SK-N-MC (cell line): ENCODE results near the gene ITGA7.

Source experiments
- FOXP2 ChIP-seq: optimal IDR thresholded peaks from 2 replicates; pipeline ENCODE3; 2011; ENCODE audit warnings: mild to moderate bottlenecking, moderate library complexity; ENCODE audit not compliant: insufficient read depth; ENCODE audit errors: extremely low read length, control extremely low read depth
- POLR2AphosphoS5 ChIP-seq: IDR thresholded peaks from 2 replicates; pipeline ENCODE4 v1.6.1; 2012; ENCODE audit warnings: mild to moderate bottlenecking, low read depth, low read length, borderline replicate concordance

DNA sequence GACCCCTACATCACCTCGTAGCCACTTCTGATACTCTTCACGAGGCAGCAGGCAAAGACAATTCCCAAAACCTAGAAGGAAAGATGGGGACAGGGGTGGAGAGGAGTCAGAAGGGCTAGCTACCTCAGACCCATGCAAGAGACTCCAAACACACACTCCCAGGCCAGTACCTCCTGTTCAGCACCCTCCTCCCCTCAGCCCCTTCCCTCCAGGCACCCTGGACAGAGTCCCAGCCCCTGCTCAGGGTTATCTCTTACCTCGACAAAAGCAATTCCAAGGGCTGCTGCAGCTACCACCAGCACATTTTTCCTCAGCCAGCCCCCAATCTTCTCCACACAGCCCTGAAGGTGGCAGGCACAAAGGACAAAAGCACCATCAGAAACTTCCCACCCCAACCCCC, 17.9 kb upstream of the ITGA7 start:
- TF ChIP-seq FOXP2 (no peak), POLR2AphosphoS5 (no peak)
